ENCODE data around the gene FILIP1L.

DNA sequence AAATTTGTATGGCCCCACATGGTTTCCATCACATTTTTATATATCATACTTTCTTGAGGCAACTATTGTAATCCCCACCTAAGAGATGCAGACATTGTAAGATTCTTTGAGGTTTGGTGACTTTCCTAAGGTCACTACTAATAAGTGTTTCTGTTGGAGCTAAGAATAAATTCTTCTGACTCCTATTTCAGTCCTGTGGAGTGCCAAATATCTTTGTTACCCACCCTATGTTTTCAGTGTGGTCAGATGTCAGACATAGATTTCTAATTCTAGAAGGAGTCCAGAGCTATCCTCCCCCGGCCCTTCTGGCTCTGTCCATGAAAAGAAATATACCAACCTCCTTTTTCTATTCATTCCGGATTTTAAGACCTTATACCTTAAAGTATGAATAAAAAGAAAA is 46.2 kb upstream of the FILIP1L start:
- TF ChIP-seq, protein P1, sequence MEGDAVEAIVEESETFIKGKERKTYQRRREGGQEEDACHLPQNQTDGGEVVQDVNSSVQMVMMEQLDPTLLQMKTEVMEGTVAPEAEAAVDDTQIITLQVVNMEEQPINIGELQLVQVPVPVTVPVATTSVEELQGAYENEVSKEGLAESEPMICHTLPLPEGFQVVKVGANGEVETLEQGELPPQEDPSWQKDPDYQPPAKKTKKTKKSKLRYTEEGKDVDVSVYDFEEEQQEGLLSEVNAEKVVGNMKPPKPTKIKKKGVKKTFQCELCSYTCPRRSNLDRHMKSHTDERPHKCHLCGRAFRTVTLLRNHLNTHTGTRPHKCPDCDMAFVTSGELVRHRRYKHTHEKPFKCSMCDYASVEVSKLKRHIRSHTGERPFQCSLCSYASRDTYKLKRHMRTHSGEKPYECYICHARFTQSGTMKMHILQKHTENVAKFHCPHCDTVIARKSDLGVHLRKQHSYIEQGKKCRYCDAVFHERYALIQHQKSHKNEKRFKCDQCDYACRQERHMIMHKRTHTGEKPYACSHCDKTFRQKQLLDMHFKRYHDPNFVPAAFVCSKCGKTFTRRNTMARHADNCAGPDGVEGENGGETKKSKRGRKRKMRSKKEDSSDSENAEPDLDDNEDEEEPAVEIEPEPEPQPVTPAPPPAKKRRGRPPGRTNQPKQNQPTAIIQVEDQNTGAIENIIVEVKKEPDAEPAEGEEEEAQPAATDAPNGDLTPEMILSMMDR (IDR thresholded peaks at IDR 0.05) = no peak
- TF ChIP-seq EZH2 (IDR thresholded peaks at IDR 0.05; ENCODE audit: borderline replicate concordance, insufficient read depth, low read depth, low read length, poor library complexity, severe bottlenecking) = no peak

Measured in B cell (primary cell).